Activated naive CD8-positive, alpha-beta T cell treated with anti-CD3 and anti-CD28 coated beads, Interleukin-2, amount 50 U/mL, for 16 hours (primary cell): ENCODE data around the gene CYBC1.

Experiments used
- DNase-seq: peaks from one replicate; pipeline ENCODE4 v3.0.0-alpha.2; 2020; ENCODE audit warnings: low read depth, low spot score

The CYBC1 gene

DNA sequence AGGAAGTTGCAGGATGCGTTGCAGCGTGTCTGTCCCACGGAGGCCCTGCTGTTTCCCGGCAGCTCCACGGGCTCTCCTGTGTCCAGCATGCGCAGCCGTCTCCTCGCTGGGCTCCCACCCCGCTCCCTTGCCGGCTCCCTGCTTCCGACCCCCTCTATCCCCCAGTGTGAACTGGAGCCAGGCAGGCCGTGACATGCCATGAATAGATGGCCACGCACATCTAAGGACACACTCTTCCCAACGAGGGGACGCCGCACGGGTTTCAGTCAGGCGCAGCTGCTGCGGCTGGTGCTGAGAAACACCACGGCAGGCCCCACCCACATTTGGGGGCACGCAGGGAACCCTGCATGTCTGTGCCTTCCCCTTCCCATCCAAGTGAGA, 41.6 kb downstream of the CYBC1 start:
- DNase-seq, result no peak

- no peak for DNase-seq
Measured at GRCh38 chr17:82408288-82408937, 42.1 kb downstream of the CYBC1 start.

DNA sequence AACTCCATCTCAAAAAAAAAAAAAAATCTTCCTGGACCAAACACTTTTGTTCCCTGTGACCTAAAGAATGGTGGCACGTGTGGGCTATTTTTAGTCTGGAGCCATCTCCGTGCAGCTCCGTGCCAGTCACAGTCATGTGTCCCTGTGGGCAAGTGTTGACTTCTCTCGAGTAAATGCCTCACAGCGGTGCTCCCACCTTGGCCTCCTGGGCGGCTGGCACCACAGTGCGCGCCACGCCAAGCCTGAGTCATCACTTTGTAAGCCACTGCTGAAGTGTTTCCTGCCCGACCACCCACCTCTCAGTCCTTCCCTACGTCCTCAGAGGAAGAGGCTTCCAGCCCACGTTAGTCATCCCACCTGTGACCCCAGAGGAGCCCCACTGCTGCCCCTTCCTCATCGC, 43.3 kb downstream of the CYBC1 start:
- DNase-seq, result no peak

GRCh38 chr17:82406131-82406671, 44.4 kb downstream of the CYBC1 start:
- no peak for DNase-seq

GRCh38 chr17:82405051-82405450, 45.5 kb downstream of the CYBC1 start:
- DNase-seq, result no peak

DNA sequence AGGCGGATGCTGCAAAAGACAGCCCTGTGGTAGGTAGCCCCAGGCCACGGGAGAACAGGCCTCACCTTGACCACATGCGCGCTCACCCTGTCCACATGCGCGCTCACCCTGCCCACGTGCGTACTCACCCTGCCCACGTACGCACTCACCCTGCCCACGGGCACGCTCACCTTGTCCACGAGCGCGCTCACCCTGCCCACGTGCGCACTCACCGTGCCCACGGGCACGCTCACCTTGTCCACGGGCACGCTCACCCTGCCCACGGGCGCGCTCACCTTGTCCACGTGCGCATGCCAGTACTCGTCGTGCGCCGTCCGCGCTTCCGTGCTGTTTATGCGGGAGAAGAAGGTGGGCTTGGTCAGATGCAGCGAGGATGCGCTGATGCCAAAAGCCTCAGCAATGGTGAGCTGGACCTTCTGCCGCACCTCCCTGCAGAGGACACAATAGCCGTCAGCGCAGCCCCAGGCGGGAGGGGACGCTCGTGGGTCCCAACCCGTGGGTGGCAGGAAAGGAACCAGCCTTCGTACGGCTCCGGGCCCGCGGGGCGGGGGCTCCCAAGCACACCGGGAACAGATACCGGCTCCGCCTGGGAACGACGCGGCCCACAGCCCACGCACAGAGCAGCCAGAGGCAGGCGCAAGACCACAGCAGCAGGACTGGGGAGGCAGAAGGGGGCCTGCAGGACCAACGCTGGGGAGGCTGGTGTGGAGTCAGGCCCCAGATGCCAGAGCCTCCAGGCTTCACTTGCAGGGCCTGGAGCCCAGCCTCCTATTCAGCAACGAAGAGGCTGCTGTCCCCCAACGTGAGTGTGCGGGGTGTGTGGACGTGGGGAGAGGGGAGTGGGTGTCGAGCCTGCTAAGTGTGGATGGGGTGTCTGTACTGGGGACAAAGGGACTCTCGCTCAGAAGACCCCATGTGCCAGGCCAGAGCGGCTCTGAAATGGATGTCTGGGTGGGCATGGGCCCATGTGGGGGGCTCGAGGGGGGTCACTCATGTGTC, 46.6 kb downstream of the CYBC1 start:
- no peak for DNase-seq

GRCh38 chr17:82402865-82403264, 47.7 kb downstream of the CYBC1 start:
- no peak for DNase-seq

GRCh38 chr17:82400830-82401229, 49.7 kb downstream of the CYBC1 start:
- no peak for DNase-seq

GRCh38 chr17:82400206-82400605, 50.3 kb downstream of the CYBC1 start:
- no peak for DNase-seq

GRCh38 chr17:82399601-82400101, 50.9 kb downstream of the CYBC1 start:
- no peak for DNase-seq

DNA sequence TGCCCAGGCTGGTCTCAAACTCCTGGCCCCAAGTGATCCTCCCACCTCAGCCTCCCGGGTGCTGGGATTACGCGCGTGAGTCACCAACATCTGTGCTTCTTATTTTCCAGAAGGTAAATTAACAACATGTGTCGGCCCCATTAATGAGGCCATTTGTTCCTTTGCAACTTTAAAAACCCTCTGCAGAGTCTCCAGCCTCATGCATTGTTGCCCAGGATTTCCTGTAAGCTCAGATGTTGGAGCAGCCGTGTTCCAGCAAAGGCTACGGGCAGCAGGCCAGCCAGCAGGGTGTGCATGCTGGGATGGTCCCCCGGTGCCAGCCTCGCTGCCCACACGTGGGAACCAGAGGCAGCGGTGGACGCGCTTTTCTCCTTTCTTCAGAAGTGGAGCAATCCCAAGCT, 51.5 kb downstream of the CYBC1 start:
- DNase-seq, result no peak

- DNase-seq, result no peak
Measured at GRCh38 chr17:82397449-82398335, 52.9 kb downstream of the CYBC1 start.

DNA sequence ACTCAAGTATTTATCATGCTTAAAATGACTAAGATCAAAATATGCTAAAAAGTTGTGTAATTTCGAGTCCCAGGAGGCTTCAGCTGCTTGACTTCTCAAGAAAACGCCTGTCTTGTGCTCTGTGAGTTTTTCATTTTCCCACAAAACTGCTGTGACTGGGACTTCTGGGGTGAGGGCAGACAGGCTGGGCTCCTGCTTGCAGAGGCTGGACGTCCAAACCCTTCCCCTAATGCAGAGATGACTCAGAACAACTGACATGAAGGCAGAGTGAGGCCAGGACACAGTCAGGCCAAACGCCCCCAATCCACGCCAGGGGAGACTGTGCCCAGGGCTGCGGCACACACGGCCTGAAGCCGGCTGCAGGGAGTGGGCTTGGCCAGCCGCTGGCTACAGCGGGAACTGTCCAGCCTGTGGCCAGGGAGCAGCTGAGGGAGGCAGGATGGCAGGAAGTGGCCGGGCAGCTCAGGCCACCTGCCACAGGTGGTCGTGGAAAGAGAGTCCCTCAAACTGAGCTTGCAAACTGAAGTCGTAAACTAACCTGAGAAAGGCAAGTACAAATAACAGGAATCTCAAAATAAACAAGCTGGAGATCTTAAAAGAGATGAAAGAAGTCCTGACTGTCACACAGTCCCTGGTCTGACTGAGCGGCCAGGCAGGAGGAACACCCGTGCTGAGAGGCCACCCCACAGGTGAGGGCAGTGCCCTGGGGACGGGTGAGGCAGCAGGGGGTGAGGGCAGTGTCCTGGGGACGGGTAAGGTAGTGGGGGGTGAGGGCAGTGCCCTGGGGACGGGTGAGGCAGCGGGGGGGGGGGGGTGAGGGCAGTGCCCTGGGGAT, 53.7 kb downstream of the CYBC1 start:
- no peak for DNase-seq

DNA sequence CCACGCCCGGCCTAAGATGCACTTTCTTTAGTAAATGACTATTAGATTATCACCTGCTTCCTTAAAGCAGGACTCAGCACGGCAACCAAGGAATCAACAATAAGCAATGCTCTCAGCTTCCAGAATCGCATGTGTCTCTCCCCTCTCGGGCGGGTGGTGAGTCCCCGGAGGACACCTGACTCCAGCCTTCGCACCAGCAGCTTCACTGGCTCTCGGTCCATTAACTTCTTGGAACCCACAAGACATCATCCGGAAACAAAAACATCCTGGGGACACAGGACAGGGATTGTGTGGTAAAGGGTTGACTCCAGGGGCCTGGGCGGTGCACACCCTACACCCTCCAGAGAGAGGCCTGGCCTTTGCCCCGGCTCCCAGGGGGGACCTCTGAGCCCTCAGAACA, 56.3 kb downstream of the CYBC1 start:
- no peak for DNase-seq

DNA sequence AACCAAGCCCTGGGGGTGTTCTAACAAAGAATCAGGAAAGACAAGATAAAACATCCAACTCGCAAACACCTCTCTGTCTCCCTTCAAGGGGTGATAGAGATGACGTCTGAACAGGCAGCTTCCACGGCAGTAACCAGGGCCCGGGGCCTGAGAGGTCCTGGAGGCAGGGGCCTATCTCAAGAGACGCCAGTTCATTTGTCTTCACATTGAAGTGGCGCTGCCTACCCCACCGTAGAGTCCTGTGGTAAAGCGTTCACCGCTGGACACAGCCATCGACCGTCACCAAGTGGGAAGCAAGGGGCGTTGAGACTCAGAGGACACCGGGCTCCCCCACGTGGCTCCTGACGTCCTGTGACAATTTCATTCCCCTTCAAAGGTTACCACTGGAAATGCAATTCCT, 57.6 kb downstream of the CYBC1 start:
- no peak for DNase-seq
